ENCODE results near the gene RIMS3.

DNA sequence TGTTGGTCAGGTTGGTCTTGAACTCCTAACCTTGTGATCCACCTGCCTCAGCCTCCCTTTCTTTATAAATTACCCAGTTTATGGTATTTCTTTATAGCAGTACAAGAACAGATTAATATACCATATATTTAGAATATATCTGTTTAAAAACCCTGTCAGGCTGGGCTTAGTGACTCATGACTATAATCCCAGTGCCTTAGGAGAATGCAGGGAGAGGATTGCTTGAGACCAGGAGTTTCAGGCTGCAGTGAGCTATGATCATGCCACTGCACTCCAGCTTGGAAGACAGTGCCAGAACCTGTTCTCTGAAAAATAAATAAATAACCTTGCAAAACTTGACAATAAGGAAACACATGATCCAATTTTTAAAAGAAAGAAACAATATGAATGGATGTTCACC, 90.1 kb downstream of the RIMS3 start:
- TF ChIP-seq, protein P1, sequence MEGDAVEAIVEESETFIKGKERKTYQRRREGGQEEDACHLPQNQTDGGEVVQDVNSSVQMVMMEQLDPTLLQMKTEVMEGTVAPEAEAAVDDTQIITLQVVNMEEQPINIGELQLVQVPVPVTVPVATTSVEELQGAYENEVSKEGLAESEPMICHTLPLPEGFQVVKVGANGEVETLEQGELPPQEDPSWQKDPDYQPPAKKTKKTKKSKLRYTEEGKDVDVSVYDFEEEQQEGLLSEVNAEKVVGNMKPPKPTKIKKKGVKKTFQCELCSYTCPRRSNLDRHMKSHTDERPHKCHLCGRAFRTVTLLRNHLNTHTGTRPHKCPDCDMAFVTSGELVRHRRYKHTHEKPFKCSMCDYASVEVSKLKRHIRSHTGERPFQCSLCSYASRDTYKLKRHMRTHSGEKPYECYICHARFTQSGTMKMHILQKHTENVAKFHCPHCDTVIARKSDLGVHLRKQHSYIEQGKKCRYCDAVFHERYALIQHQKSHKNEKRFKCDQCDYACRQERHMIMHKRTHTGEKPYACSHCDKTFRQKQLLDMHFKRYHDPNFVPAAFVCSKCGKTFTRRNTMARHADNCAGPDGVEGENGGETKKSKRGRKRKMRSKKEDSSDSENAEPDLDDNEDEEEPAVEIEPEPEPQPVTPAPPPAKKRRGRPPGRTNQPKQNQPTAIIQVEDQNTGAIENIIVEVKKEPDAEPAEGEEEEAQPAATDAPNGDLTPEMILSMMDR (IDR thresholded peaks at IDR 0.05; ENCODE audit: low read length), result no peak
- no peak for TF ChIP-seq EZH2 (IDR thresholded peaks at IDR 0.05; ENCODE audit: borderline replicate concordance, low read length)
